ENCODE data around the gene FMN1.

The FMN1 gene

DNA sequence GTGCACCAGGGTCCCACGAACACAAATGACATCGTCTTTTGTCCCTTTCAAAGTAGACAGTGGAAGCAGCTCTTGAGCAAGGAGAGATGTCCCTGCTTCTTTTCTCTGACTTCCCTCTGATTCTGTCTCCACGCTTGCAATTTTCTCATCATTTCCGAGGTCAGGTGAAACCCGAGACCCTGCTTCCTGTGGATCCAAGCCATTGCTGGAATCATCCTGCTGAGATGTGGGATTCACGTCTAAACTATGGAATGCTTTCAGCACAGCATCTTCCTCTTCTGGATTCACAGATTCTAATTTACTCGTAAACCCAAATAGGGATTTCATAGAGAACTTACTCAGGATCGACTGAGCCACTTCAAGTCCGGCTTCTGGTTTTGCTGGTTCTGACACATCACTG lies 127.1 kb downstream of the FMN1 start:
- H3K36me3 Mint-ChIP-seq (ENCODE audit: low read depth) = peaks cover 10% of the 10 kb centered on the region
- peak overlapping the region; percentile 58 for H3K4me3 Mint-ChIP-seq
- H3K27me3 Mint-ChIP-seq (ENCODE audit: low read depth, poor library complexity) = no peaks in the 10 kb centered on the region
- TF ChIP-seq, protein P1, sequence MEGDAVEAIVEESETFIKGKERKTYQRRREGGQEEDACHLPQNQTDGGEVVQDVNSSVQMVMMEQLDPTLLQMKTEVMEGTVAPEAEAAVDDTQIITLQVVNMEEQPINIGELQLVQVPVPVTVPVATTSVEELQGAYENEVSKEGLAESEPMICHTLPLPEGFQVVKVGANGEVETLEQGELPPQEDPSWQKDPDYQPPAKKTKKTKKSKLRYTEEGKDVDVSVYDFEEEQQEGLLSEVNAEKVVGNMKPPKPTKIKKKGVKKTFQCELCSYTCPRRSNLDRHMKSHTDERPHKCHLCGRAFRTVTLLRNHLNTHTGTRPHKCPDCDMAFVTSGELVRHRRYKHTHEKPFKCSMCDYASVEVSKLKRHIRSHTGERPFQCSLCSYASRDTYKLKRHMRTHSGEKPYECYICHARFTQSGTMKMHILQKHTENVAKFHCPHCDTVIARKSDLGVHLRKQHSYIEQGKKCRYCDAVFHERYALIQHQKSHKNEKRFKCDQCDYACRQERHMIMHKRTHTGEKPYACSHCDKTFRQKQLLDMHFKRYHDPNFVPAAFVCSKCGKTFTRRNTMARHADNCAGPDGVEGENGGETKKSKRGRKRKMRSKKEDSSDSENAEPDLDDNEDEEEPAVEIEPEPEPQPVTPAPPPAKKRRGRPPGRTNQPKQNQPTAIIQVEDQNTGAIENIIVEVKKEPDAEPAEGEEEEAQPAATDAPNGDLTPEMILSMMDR (IDR thresholded peaks at IDR 0.05) = no peak
- DNase-seq = no peak
- peaks cover 3% of the 10 kb centered on the region for H3K9me3 Mint-ChIP-seq
- H3K27ac Mint-ChIP-seq = peak overlapping the region; percentile 91
- peaks cover 60% of the 10 kb centered on the region for H3K4me1 Mint-ChIP-seq

DNA sequence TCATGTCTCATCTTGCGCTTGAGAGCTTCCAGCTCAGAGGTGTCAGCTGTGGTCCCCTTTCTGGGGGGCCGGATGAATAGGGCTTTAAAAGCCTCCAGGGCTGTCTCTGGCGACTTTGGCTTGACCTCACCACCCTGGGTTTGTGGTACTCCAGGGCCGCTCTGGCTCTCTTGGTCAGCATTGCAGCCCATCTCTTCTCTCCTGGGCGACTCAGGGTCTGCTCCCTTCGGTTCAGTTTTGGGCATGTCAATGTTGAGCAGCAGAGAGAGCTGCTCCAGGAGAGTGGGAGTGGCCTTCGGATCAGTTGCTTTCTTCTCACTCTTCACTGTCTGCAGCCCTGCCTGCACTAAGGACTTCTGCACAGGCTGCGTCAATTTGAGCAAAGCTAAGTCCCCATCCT lies 127.9 kb downstream of the FMN1 start:
- TF ChIP-seq, protein P1 (IDR thresholded peaks at IDR 0.05) = no peak
- Mint-ChIP-seq H3K27ac (no peak overlapping the region), H3K4me3 (peak overlapping the region; percentile 19), H3K27me3 (ENCODE audit: low read depth, poor library complexity) (no peaks in the 10 kb centered on the region), H3K4me1 (peaks cover 60% of the 10 kb centered on the region), H3K36me3 (ENCODE audit: low read depth) (peaks cover 10% of the 10 kb centered on the region), H3K9me3 (peaks cover 3% of the 10 kb centered on the region)
- no peak for DNase-seq

DNA sequence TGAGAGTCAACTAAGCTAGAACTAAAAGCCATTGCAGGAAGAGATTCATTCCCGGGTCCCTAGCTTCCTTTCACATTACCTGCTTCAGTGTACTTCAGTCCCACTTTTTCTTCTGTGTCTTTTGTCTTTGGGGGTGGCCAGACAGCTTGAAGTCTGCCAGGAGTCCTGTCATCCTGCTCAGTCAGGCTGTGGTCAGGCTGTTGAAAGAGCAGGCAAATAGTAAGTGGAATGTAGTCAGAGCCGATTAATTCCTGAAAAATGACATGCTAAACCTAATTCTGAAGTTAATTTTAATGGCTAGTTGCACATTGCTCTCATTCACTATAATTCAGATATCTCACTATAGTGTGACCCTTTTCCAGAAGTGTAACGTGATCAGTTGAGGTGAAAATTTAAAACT lies 129.6 kb downstream of the FMN1 start:
- TF ChIP-seq, protein P1 (IDR thresholded peaks at IDR 0.05) = no peak
- Mint-ChIP-seq H3K4me1 (peaks cover 53% of the 10 kb centered on the region), H3K4me3 (peak overlapping the region; percentile 12), H3K36me3 (ENCODE audit: low read depth) (peaks cover 16% of the 10 kb centered on the region), H3K9me3 (peaks cover 3% of the 10 kb centered on the region), H3K27ac (no peak overlapping the region), H3K27me3 (ENCODE audit: low read depth, poor library complexity) (no peaks in the 10 kb centered on the region)
- DNase-seq = no peak

DNA sequence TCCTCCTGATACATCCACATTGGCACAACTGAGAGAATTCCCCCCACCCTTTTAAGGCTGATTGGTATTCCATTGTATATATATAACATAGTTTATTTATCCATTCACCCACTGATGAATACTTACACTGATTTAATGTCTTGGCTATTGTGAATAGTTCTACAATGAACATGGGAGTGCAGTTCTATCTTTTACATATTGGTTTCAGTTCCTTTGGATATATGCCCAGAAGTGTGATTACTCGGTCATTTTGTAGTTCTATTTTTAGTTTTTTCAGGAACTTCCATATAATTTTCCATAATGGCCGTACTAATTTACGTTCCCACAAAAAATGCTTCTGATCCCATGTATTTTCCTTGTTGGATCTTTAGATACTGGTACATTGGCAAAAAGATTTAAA lies 135.3 kb downstream of the FMN1 start:
- no peak for DNase-seq
- H3K27me3 Mint-ChIP-seq (ENCODE audit: low read depth, poor library complexity) = peaks cover 2% of the 10 kb centered on the region
- H3K9me3 Mint-ChIP-seq = peaks cover 10% of the 10 kb centered on the region
- TF ChIP-seq, protein P1 (IDR thresholded peaks at IDR 0.05) = no peak
- H3K4me1 Mint-ChIP-seq = peaks cover 4% of the 10 kb centered on the region
- no peak overlapping the region for H3K4me3 Mint-ChIP-seq
- peaks cover 32% of the 10 kb centered on the region for H3K36me3 Mint-ChIP-seq (ENCODE audit: low read depth)
- H3K27ac Mint-ChIP-seq = no peak overlapping the region

DNA sequence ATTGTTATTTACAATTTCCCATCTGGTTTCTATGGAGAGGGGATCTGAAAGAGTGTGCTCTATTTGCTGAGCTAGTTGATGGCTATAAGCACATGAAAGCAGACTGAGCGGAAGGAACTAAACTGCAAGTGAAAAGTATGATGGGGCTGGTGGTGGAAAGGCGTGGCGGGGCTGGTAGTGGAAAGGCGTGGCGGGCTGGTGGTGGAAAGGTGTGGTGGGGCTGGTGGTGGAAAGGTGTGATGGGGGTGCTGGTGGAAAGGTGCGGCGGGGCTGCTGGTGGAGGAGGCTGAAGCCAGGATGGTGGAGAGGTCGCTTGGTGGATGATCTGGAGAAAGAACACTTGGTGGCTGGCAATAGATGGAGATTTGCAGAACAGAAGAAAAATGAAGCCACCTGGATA lies 136.7 kb downstream of the FMN1 start:
- no peak for DNase-seq
- H3K27ac Mint-ChIP-seq = no peak overlapping the region
- peaks cover 36% of the 10 kb centered on the region for H3K36me3 Mint-ChIP-seq (ENCODE audit: low read depth)
- peaks cover 2% of the 10 kb centered on the region for H3K27me3 Mint-ChIP-seq (ENCODE audit: low read depth, poor library complexity)
- H3K4me3 Mint-ChIP-seq = no peak overlapping the region
- TF ChIP-seq, protein P1 (IDR thresholded peaks at IDR 0.05) = no peak
- H3K9me3 Mint-ChIP-seq = peaks cover 16% of the 10 kb centered on the region
- H3K4me1 Mint-ChIP-seq = no peaks in the 10 kb centered on the region

DNA sequence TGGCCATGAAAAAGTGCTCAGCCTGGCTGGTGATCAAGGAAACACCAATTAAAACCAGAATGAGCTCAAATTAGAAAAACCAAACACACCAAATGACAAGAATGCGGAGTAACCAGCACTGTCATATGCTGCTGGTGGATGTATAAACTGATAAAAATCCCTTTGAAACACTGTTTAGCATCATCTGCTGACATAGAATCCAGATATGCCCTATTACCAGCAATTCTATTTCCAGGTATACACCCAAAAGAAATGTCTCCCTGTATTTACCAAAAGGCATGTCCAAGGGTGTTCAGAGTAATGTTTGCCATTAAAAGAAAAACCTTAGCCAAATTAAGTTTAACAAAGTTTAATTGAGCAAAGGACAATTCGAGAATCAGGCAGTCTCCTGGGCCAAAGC lies 138.6 kb downstream of the FMN1 start:
- TF ChIP-seq, protein P1 (IDR thresholded peaks at IDR 0.05) = no peak
- H3K27me3 Mint-ChIP-seq (ENCODE audit: low read depth, poor library complexity) = peaks cover 2% of the 10 kb centered on the region
- DNase-seq = no peak
- no peak overlapping the region for H3K27ac Mint-ChIP-seq
- H3K9me3 Mint-ChIP-seq = peaks cover 29% of the 10 kb centered on the region
- no peaks in the 10 kb centered on the region for H3K4me1 Mint-ChIP-seq
- H3K4me3 Mint-ChIP-seq = no peak overlapping the region
- peaks cover 47% of the 10 kb centered on the region for H3K36me3 Mint-ChIP-seq (ENCODE audit: low read depth)

Data from nephron progenitor cell (in vitro differentiated cells).